GM12875 (cell line): ENCODE measurements around the gene DMC1.

Experiments used
- H3K4me3 ChIP-seq: one replicate; pipeline ENCODE4 v1.5.1; 2011; ENCODE audit warnings: low read depth, low read length, control low read depth
- CTCF ChIP-seq: IDR thresholded peaks from 2 replicates; pipeline ENCODE4 v1.5.1; 2011; ENCODE audit warnings: low read depth, mild to moderate bottlenecking, control low read depth, inconsistent platforms, low read length, moderate library complexity, borderline replicate concordance; ENCODE audit not compliant: insufficient read depth

The DMC1 gene

GRCh38 chr22:38523479-38523878, 46.5 kb downstream of the DMC1 start:
- no peak overlapping the region for H3K4me3 ChIP-seq
- no peak for TF ChIP-seq CTCF

GRCh38 chr22:38523029-38523428, 47.0 kb downstream of the DMC1 start:
- H3K4me3 ChIP-seq, result no peak overlapping the region
- no peak for TF ChIP-seq CTCF

- no peak overlapping the region for H3K4me3 ChIP-seq
- TF ChIP-seq CTCF, result no peak
These were observed 50.3 kb downstream of the DMC1 start for GRCh38 chr22:38519453-38520250.

- H3K4me3 ChIP-seq, result no peak overlapping the region
- no peak for TF ChIP-seq CTCF
These were observed 51.4 kb downstream of the DMC1 start for GRCh38 chr22:38518620-38519019.

- peak; percentile 70 for TF ChIP-seq CTCF
- no peak overlapping the region for H3K4me3 ChIP-seq
These were observed 56.9 kb downstream of the DMC1 start for GRCh38 chr22:38513063-38513462.

GRCh38 chr22:38510416-38510970, 59.5 kb downstream of the DMC1 start:
- no peak overlapping the region for H3K4me3 ChIP-seq
- TF ChIP-seq CTCF, result no peak
